HG02884 (cell line): Measurements from ENCODE around the gene EFNA2.
"Not testable (repeated sequence)": the region's sequence is repeated elsewhere in the genome, so short reads cannot be mapped to it uniquely, and the experiment has no call there.

ENCODE experiments used
- ATAC-seq: cut with Tn5 transposase; IDR thresholded peaks from one replicate; pipeline ENCODE4 v1.9.1; 2021; ENCODE audit warnings: mild to moderate bottlenecking, moderate library complexity; ENCODE audit not compliant: unreplicated experiment

EFNA2 gene

DNA sequence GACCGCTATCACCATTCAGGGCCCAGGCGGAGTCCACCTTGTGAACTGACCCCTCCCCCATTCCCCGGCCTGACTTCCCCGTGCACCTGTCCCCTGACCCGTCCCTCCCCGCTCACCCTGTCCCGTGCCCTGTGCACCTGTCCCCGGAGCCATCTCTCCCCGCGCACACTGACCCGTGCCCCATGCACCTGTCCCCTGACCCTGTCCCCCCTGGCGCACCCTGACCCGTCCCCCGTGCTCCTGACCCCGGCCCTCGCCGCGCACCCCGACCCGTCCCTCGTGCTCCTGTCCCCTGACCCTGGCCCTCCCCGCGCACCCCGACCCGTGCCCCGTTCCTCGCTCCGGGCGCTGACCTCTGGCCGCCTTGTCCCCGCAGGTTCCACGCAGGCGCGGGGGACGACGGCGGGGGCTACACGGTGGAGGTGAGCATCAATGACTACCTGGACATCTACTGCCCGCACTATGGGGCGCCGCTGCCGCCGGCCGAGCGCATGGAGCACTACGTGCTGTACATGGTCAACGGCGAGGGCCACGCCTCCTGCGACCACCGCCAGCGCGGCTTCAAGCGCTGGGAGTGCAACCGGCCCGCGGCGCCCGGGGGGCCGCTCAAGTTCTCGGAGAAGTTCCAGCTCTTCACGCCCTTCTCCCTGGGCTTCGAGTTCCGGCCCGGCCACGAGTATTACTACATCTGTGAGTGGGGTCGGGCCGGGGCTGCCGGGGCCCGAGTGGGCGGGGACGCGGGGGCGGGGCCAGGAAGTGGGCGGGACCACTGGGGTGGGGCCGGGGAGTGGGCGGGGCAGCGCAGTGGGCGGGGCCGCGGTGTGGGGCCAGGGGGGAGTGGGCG lies 9.7 kb downstream of the EFNA2 start:
- no peak for ATAC-seq

GRCh38 chr19:1296078-1296477 lies 10.4 kb downstream of the EFNA2 start:
- no peak for ATAC-seq

DNA sequence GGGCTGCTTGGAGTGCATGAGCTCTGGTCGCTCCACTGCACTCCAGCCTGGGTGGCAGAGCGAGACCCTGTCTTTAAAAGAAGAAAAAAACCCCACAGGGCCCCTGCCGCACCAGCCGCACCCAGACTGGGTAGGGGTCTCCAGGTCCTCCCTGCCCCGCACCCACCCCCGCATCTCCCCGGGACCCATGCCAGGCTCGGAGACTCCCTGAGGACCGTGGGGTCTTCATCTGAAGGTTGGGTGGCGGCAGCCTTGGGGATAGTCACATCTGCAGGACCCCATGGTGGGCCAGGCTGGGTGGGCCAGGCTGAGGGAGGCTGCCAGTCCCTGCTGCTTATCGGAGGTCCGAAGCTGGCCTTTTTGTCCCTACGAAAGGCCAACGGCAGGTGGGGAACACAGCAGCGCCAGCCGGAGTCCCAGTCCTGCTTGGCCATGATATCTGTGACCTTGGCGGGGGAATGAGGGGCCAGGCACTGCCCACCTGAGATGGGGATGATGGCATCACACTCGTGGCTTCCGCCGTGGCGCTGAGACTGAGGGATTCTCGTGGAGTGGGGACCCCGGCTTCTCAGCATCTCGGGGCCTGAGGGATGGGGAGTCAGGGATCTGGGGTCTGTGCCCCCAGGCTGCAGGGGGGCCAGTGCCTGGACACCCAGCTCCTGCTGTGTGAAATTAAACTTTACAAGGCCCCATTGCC lies 11.1 kb downstream of the EFNA2 start:
- no peak for ATAC-seq

DNA sequence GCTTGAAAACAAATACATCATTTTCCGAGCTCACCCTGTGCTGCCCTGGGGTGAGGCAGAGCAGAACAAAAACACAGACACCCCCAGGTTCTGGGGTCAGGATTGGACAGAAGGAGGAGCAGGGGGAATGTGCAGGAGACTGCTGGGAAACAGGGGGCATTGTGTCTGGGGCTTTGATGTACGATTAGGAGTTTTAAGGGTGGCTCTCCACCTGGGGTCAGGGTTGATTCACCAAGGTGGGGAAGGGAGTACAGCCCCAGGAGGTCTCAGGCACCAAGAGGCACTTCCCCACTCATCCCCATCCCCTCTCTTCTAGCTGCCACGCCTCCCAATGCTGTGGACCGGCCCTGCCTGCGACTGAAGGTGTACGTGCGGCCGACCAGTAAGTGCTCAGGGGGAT lies 12.6 kb downstream of the EFNA2 start:
- no peak for ATAC-seq

DNA sequence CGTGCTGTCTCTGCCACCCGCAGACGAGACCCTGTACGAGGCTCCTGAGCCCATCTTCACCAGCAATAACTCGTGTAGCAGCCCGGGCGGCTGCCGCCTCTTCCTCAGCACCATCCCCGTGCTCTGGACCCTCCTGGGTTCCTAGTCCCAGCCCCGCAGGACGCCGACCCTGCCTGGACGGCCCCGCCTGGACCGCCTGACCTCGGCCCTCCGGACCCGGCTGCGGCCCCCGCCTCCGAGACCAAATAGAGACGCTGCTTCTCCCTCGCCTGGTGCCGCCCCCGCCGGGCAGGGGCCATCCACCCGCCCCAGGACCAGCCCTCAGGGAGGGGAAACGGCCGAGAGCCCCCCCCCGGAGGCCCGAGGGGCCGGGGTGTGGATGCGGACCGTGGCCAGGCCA lies 14.1 kb downstream of the EFNA2 start:
- no peak for ATAC-seq

GRCh38 chr19:1300744-1301490 lies 15.2 kb downstream of the EFNA2 start:
- ATAC-seq: no peak

DNA sequence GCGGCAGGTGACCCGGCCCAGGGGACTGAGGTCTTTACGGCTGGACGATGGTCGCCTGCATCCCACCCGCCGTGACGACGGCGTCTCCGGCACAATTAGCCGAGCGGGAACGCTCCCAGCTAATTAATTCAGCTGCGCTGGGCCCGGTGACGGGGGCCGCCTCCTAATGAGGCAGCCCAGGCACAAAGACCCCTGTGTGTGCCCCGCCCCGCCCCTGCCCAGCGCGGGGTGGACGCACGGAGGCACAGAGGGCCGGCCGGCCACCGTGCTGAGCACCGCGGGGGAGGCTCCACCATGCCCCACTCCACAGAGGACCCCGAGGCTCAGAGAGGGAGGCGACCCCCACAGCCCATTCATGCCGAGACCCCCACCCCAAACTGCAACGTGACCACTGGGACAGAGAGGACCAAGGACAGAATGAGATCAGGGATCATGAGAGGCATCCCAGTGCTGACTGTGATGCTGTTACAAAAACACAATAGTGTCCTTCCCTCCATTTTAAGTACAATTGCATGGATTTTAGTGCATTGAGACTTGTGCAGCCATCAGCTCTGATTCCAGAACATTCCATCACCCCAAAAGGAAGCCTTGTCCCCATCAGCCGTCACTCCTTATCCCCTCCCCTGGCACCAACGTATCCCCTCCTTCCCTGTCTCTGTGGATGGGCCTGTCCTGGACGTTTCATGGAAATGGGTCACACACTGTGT lies 17.0 kb downstream of the EFNA2 start:
- no peak for ATAC-seq

DNA sequence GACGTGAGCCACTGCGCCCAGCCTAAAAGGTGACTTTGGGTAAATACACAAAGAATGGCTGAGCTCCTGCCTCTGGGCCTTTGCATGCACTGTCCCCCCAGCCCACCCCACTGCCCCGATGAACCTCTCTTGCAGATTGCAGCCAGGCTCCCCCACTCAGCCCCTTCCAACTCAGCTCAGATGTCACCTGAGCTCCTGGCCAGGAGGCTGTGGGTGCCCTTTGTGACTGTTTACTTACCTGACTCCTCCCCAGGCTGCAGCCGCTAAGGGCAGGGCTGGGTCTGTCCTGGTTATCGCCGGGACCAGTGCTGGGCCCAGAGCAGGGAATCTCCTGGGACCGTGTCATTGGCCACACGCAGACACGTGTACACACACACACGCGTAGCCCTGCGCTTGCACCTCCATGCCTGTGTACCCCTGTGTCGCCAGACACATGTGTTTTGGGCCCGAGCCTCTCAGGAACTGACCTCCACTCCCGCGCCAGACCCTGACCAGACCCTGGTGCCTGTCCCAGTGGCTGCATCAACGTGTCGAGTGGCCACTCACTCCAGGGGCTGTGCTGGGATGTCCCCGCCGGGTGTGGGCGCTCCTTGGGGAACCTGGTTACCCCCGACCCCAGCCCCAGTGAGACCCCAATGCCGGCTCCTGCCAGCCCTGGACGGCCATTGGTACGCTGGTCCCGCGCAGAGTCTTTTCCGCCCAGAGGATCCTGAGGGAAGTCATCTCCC lies 18.7 kb downstream of the EFNA2 start:
- no peak for ATAC-seq

- ATAC-seq: not testable (repeated sequence)
Measured at GRCh38 chr19:1305354-1305753, 19.7 kb downstream of the EFNA2 start.

GRCh38 chr19:1307320-1307719 lies 21.6 kb downstream of the EFNA2 start:
- no peak for ATAC-seq

- ATAC-seq: no peak
Measured at GRCh38 chr19:1307755-1308303, 22.2 kb downstream of the EFNA2 start.

DNA sequence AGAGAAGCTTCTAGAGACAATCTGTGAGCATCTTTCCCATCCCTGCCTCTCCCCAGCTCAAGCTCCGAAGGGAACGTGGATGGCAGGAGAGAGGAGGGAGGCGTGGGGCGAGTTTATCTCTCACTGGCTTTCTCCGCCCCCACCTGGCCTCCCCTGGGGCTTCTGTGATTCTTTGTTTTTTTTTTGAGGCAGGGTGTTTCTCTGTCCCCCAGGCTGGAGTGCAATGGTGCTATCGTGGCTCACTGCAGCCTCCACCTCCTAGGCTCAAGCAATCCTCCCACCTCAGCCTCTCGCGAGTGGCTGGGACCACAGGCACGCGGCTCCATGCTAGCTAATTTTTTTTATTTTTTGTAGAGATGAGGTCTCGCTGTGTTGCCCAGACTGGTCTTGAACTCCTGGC lies 23.0 kb downstream of the EFNA2 start:
- ATAC-seq: no peak

DNA sequence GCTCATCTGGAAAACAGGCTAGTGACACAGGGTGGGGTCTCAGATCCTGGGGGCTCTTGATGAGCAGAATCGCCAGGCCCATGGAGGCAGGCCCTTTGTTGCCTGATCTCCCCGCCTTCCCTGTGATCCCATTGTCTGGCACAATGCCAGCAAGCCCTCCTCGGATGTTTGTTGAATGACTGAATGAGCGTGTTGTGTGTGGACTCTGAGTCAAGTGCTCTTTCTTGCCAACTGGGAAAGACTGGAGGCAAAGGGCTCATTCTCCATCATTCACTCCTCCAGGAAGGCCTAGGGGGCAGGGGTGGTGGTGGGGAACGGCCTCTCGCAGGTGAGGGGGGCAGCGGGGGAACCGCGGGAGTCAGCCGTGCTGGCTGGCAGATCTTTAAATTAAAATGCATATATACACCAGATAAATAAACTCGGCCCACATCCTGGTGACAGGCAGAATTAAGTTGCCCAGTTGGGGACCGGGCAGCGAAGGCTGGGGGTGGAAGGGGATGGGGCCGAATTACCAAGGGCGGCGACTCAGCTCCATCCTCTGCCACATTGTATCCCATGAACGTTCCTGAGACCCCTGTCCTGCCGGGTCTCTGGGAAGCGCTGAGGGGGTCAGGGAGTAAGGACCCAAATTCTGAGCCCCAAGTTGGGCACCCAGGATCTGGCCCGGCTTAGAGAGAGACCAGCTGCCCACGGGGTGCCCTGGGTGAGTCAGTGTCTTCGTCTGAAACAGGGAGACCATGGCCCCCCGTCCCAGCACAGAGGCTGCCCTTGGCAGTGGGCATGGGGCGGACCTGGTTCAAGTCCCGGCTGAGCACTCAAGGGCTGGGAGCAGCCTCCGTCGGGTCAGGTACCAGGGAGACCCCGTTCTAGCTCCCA lies 24.5 kb downstream of the EFNA2 start:
- ATAC-seq: no peak

GRCh38 chr19:1310853-1311180 lies 25.1 kb downstream of the EFNA2 start:
- no peak for ATAC-seq

GRCh38 chr19:1311543-1312091 lies 25.9 kb downstream of the EFNA2 start:
- ATAC-seq: no peak

- ATAC-seq: no peak
Measured at GRCh38 chr19:1312767-1313694, 27.4 kb downstream of the EFNA2 start.

DNA sequence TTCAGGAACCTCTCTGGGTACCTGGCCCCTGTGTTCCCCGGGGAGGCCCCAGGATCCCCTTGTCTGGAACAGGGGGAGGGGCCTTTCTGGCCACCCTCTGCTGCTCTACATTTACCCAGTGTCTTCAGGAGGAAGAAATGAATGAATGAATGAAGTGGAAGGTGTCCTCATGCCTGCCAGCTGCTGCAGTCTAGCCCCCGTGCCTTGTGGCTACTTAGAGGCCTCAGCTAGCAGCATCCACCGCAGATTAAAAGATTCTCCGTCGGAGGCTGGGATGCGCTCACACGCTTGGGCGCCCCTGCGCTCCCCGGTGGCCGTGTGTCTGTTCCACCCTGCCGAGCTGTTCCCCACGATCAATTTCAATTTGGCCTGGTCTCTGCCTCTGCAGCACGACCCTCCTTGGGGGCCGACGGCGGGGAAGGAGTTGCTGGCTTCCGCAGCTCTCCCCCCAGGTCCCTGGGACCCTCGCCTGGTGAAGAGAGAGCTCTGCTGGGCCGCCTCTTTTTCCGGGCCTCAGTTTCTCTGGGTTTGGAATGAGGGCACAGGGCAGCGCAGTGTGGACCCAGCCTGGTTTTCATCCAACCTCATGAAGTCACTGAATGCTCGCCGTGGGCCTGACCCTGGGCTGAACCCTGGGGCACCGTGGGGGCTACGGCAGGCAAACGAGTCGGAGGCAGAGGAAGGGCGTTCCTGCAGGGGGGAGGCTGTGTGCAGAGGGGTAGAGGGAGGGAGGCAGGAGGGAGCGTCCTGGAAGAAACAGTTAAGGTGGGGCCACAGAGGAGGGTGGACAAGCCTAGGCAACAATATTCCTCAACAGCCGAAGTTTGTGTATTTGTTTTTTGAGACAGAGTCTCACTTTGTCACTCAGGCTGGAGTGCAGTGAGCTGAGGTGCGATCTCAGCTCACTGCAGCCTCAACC lies 28.3 kb downstream of the EFNA2 start:
- no peak for ATAC-seq
